NCI-H526 (cell line): Measurements from ENCODE around the gene SMC6.

Experiments
- DNase-seq, 2 experiments: peaks; one replicate each; lab custom pipeline; 2025; lab: John Stamatoyannopoulos, UW

SMC6 gene

GRCh38 chr2:17753803-17754663 lies at the start of gene SMC6, which contains the start of gene GEN1:
TSS of gene SMC6 (minus strand) at chr2:17753810. CDS start at chr2:17745946, 7,864 bp downstream.
TSS of gene GEN1 (plus strand) at chr2:17754138. CDS start at chr2:17759944, 5,806 bp downstream.
- peak; percentile 96 to 98 for DNase-seq

- DNase-seq = no peak
Measured at GRCh38 chr2:17800693-17801458, 47.3 kb upstream of the SMC6 start.

GRCh38 chr2:17800219-17800618 lies 46.6 kb upstream of the SMC6 start:
- peak in 1 of 2 experiments; percentile 7 for DNase-seq

- no peak for DNase-seq
Measured at GRCh38 chr2:17799301-17800120, 45.9 kb upstream of the SMC6 start.

GRCh38 chr2:17798338-17798737 lies 44.7 kb upstream of the SMC6 start:
- DNase-seq = no peak

GRCh38 chr2:17795309-17795708 lies 41.7 kb upstream of the SMC6 start:
- no peak for DNase-seq

- DNase-seq = no peak
Measured at GRCh38 chr2:17793803-17794354, 40.3 kb upstream of the SMC6 start.

- DNase-seq = no peak
Measured at GRCh38 chr2:17793296-17793695, 39.7 kb upstream of the SMC6 start.

GRCh38 chr2:17792515-17792914 lies 38.9 kb upstream of the SMC6 start:
- no peak for DNase-seq

- DNase-seq = no peak
Measured at GRCh38 chr2:17791817-17792130, 38.2 kb upstream of the SMC6 start.

GRCh38 chr2:17791121-17791816 lies 37.7 kb upstream of the SMC6 start:
- DNase-seq = no peak

- DNase-seq = no peak
Measured at GRCh38 chr2:17790536-17790935, 36.9 kb upstream of the SMC6 start.

GRCh38 chr2:17788773-17789172 lies 35.2 kb upstream of the SMC6 start:
- DNase-seq = no peak

GRCh38 chr2:17786727-17787126 lies 33.1 kb upstream of the SMC6 start:
- no peak for DNase-seq

- no peak for DNase-seq
Measured at GRCh38 chr2:17781482-17781881, 27.9 kb upstream of the SMC6 start.

- no peak for DNase-seq
Measured at GRCh38 chr2:17780546-17780945, 26.9 kb upstream of the SMC6 start.

- no peak for DNase-seq
Measured at GRCh38 chr2:17772532-17772931, 18.9 kb upstream of the SMC6 start.

- DNase-seq = no peak
Measured at GRCh38 chr2:17771956-17772355, 18.3 kb upstream of the SMC6 start.

- DNase-seq = no peak
Measured at GRCh38 chr2:17768894-17769293, 15.3 kb upstream of the SMC6 start.

GRCh38 chr2:17765398-17765797 lies 11.8 kb upstream of the SMC6 start:
- DNase-seq = no peak

GRCh38 chr2:17763641-17764333 lies 10.2 kb upstream of the SMC6 start:
- DNase-seq = no peak
